SH-SY5Y (cell line): Measurements from ENCODE around the gene CNPPD1.

Experiments used
- GATA2 ChIP-seq: IDR thresholded peaks from 2 replicates; pipeline ENCODE4 v1.6.1; 2011; ENCODE audit warnings: mild to moderate bottlenecking, low read depth, low read length
- GATA3 ChIP-seq: IDR thresholded peaks from 2 replicates; pipeline ENCODE4 v1.6.1; 2011; ENCODE audit warnings: low read depth, mild to moderate bottlenecking, low read length, moderate library complexity

- no peak for TF ChIP-seq GATA2
- no peak for TF ChIP-seq GATA3
These were observed 18.7 kb downstream of the CNPPD1 start for GRCh38 chr2:219158025-219158424.
